ENCODE results near the gene CCDC12.
A peak's percentile ranks its signal among the peaks of the same experiment; 100 is the strongest.

The CCDC12 gene

GRCh38 chr3:46905661-46906451 is 70.7 kb downstream of the CCDC12 start:
- no peak for DNase-seq (ENCODE audit: low read depth)

GRCh38 chr3:46905213-46905560 is 71.4 kb downstream of the CCDC12 start:
- DNase-seq (ENCODE audit: low read depth): no peak

- DNase-seq (ENCODE audit: low read depth): no peak
Measured at GRCh38 chr3:46904303-46905212, 72.0 kb downstream of the CCDC12 start.

- DNase-seq (ENCODE audit: low read depth): no peak
Measured at GRCh38 chr3:46903341-46904302, 72.9 kb downstream of the CCDC12 start.

GRCh38 chr3:46902188-46902631 is 74.3 kb downstream of the CCDC12 start:
- no peak for DNase-seq (ENCODE audit: low read depth)

- DNase-seq (ENCODE audit: low read depth): no peak
Measured at GRCh38 chr3:46901591-46902187, 74.9 kb downstream of the CCDC12 start.

- no peak for DNase-seq (ENCODE audit: low read depth)
Measured at GRCh38 chr3:46901061-46901460, 75.5 kb downstream of the CCDC12 start.

GRCh38 chr3:46900356-46900755 is 76.2 kb downstream of the CCDC12 start:
- DNase-seq (ENCODE audit: low read depth): no peak

- no peak for DNase-seq (ENCODE audit: low read depth)
Measured at GRCh38 chr3:46900007-46900292, 76.6 kb downstream of the CCDC12 start.

- no peak for DNase-seq (ENCODE audit: low read depth)
Measured at GRCh38 chr3:46899151-46900006, 77.2 kb downstream of the CCDC12 start.

- no peak for DNase-seq (ENCODE audit: low read depth)
Measured at GRCh38 chr3:46898321-46899150, 78.0 kb downstream of the CCDC12 start.

GRCh38 chr3:46897829-46898320 is 78.7 kb downstream of the CCDC12 start:
- DNase-seq (ENCODE audit: low read depth): no peak

GRCh38 chr3:46897031-46897430 is 79.5 kb downstream of the CCDC12 start:
- DNase-seq (ENCODE audit: low read depth): no peak

GRCh38 chr3:46896386-46896785 is 80.2 kb downstream of the CCDC12 start:
- DNase-seq (ENCODE audit: low read depth): no peak

- no peak for DNase-seq (ENCODE audit: low read depth)
Measured at GRCh38 chr3:46895761-46896160, 80.8 kb downstream of the CCDC12 start.

GRCh38 chr3:46895204-46895660 is 81.3 kb downstream of the CCDC12 start:
- DNase-seq (ENCODE audit: low read depth): peak; percentile 82

- DNase-seq (ENCODE audit: low read depth): no peak
Measured at GRCh38 chr3:46894256-46894655, 82.3 kb downstream of the CCDC12 start.

- DNase-seq (ENCODE audit: low read depth): no peak
Measured at GRCh38 chr3:46893763-46894162, 82.8 kb downstream of the CCDC12 start.

GRCh38 chr3:46893146-46893748 is 83.3 kb downstream of the CCDC12 start:
- no peak for DNase-seq (ENCODE audit: low read depth)
